Activated CD8-positive, alpha-beta memory T cell treated with anti-CD3 and anti-CD28 coated beads, Interleukin-2, amount 50 U/mL, for 4 hours (primary cell): Measurements from ENCODE around the gene SV2B.
"Not testable (repeated sequence)": the region's sequence is repeated elsewhere in the genome, so short reads cannot be mapped to it uniquely, and the experiment has no call there.

Experiments
- DNase-seq: peaks from one replicate; pipeline ENCODE4 v3.0.0-alpha.2; 2020

Gene SV2B

GRCh38 chr15:91329914-91330313, 229.9 kb downstream of the SV2B start:
- no peak for DNase-seq

- DNase-seq = no peak
These were observed 231.5 kb downstream of the SV2B start for GRCh38 chr15:91331581-91331980.

DNA sequence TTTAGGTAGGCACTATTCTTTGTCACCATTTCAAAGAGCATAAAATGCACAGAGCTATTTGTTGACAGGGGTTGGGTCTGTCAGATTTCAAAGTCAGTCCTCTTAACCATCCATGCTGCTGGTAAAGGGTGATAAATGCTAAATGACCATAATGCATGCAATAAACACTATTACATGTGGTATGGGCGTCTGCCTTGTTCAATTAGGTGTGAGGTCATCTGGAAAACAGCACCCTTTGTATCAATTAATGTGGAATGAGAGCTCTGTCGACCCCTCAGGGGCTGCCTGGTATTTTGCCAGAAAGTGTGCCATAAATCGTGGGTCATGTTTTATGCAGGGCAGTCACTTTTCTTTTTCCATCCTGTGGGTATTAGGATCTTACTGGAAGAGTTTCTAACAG, 235.6 kb downstream of the SV2B start:
- no peak for DNase-seq

GRCh38 chr15:91336687-91337086, 236.6 kb downstream of the SV2B start:
- no peak for DNase-seq

GRCh38 chr15:91338766-91339165, 238.7 kb downstream of the SV2B start:
- DNase-seq = no peak

DNA sequence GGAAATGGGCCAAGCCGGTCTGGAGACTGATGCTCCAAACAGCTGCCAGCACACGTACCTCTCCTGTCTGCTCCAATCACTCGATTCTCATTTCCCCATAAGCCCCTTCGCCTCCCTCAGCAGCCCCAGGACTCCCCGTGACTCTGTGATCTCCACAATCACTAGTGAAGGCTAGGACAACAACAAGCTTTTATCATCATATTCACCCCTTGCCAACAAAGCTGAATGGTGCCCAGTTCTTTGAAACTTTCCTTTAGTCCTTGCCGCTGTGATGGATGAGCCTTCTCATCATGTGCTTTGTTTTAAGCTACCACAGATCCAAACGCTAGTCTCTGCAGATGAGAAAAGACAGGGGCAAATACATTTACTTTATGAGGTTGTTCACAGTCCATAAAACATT, 242.0 kb downstream of the SV2B start:
- no peak for DNase-seq

DNA sequence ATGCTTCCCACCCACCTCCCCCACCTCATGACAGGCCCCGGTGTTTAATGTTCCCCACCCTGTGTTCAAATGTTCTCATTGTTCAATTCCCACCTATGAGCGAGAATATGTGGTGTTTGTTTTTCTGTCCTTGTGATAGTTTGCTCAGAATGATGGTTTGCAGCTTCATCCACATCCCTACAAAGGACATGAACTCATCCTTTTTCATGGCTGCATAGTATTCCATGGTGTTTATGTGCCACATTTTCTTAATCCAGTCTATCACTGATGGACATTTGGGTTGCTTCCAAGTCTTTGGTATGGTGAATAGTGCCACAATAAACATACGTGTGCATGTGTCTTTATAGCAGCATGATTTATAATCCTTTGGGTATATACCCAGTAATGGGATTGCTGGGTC, 244.9 kb downstream of the SV2B start:
- not testable (repeated sequence) for DNase-seq

GRCh38 chr15:91345736-91346135, 245.7 kb downstream of the SV2B start:
- no peak for DNase-seq

DNA sequence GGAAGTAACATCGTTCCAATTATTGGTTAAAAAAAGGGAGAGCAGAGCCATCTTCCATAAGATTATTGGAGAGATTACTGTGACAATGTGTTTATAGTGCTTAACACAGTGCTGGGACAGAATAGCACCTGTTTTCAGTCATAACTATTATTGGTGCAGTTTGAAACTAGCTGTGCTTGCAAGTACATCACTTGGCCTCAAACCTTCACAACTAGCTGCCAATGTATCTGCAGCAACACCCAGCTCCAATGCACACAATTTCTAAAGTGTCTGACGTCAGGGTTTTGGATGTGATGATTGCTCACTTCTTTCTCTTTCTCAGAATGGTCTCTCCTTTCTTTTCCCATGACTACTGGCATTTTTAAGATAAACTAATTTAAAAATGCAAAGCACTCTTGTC, 246.2 kb downstream of the SV2B start:
- no peak for DNase-seq

- no peak for DNase-seq
These were observed 248.9 kb downstream of the SV2B start for GRCh38 chr15:91348752-91349500.
